Measurements from ENCODE around the gene FBXO34. TPM values are rescaled to one million over a fixed set of nuclear protein-coding genes. Genes with fewer than 3 reads are reported as not detected.
"Not testable (repeated sequence)": the region's sequence is repeated elsewhere in the genome, so short reads cannot be mapped to it uniquely, and the experiment has no call there.

FBXO34 gene
- polyA plus RNA-seq, 3 donors from 2014 or later, result 25.0 to 38.2 (median 38.1) TPM

- H3K27me3 Mint-ChIP-seq (ENCODE audit: low read depth in 3 of 3), result peaks cover 0 to 5% (median 4%) of the 10 kb centered on the region in 3 donors
- peaks cover 41 to 74% of the 10 kb centered on the region in 2 donors for H3K4me1 Mint-ChIP-seq
- peaks cover 0 to 5% (median 5%) of the 10 kb centered on the region in 3 donors for H3K36me3 Mint-ChIP-seq
- no peak overlapping the region for H3K4me3 Mint-ChIP-seq
- DNase-seq, result no peak
- no peaks in the 10 kb centered on the region for H3K9me3 Mint-ChIP-seq
- peak overlapping the region; percentile 10 to 73 (median 43) for H3K27ac Mint-ChIP-seq
These were observed 56.0 kb downstream of the FBXO34 start for GRCh38 chr14:55327179-55327578.

GRCh38 chr14:55328317-55328716, 57.1 kb downstream of the FBXO34 start:
- Mint-ChIP-seq H3K4me1 (peaks cover 52 to 84% of the 10 kb centered on the region in 2 donors), H3K36me3 (peaks cover 0 to 5% (median 5%) of the 10 kb centered on the region in 3 donors), H3K4me3 (no peak overlapping the region), H3K27ac (peak overlapping the region in 3 of 6 donors; percentile 8 to 51 (median 13)), H3K27me3 (ENCODE audit: low read depth in 3 of 3) (peaks cover 0 to 6% (median 4%) of the 10 kb centered on the region in 3 donors), H3K9me3 (no peaks in the 10 kb centered on the region)
- no peak for DNase-seq

DNA sequence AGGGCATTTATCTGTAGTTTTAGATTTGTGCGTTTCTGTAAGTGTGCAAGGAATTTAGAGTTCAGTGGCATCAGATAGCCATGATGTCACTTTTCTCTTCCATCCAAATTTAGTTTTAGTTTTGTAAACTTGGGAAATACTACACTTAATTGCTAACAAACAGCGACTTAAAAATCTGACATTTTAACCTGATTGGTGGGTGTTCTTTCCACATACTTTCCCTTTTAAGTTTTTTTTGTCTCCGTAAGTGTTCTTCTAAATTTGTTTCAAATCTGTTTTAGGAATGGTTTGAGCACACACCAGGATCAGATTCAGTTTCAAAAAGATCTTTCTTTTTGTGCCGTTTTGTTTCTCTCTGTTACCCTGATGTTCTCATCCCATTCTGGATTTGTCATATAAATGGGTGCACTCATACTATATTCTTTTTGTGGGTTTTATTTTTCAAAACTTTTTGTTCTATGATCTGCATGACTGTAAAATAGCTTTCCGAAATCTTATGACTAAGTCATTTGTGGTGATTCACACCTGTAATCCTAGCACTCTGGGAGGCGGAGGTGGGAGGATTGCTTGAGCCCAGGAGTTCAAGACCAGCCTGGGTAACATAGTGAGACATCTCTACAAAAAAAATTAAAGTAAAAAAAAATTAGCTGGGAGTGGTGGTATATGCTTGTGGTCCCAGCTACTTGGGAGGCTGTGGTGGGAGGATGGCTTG, 58.9 kb downstream of the FBXO34 start:
- no peaks in the 10 kb centered on the region for H3K36me3 Mint-ChIP-seq
- no peaks in the 10 kb centered on the region for H3K9me3 Mint-ChIP-seq
- H3K4me1 Mint-ChIP-seq, result peaks cover 63 to 84% of the 10 kb centered on the region in 2 donors
- no peak for DNase-seq
- peaks cover 0 to 4% (median 1%) of the 10 kb centered on the region in 3 donors for H3K27me3 Mint-ChIP-seq (ENCODE audit: low read depth in 3 of 3)
- peak overlapping the region; percentile 14 to 80 (median 69) for H3K27ac Mint-ChIP-seq
- H3K4me3 Mint-ChIP-seq, result no peak overlapping the region

DNA sequence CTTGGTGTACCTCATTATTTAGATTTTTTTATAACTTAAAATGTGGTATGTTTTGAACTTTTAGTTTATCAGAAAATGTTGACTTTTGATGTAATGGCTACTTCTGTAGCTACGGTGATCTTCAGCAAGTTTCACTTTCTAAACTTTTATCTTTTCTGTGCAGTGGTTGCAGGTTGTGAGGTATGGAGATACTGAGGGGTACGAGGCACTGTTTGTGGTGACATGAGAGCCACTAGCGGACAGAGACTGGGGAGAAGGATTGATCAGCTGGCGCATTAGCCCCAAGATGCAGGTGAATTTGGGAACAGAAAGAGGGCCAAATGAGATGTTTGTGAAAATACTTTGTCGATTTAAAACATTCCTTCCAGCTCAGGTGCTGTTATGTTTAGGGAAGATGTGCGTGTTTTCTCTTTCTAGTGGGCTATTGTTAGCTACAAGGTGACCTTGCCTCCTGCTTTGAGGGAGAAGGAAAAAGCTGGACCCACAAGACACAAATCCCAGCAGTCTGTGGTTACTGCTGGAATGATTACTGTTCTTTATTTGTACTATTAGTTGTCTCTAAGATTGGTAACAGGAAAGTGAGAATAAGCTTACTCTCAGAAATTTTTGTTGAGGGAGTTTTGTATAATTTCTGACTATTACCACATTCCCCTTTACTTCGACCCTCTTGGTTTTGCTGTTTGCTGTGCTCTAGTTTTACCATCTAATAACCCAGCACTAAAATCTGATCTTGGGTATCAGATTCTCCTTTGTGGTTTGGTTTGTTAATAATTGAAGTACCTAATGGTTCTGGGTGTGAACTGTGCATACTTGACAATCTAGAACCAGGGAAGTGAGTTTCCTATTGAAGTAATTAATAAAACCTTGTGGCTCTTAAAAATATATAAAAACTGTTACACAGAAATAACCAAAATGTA, 61.7 kb downstream of the FBXO34 start:
- DNase-seq, result peak; percentile 47 to 58 (median 53)
- Mint-ChIP-seq H3K27me3 (ENCODE audit: low read depth in 3 of 3) (peaks cover 4 to 17% (median 6%) of the 10 kb centered on the region in 3 donors), H3K4me3 (peak overlapping the region; percentile 81 to 90 (median 88)), H3K4me1 (peaks cover 69 to 88% of the 10 kb centered on the region in 2 donors), H3K9me3 (no peaks in the 10 kb centered on the region), H3K36me3 (no peaks in the 10 kb centered on the region), H3K27ac (peak overlapping the region; percentile 92 to 96 (median 94))

DNA sequence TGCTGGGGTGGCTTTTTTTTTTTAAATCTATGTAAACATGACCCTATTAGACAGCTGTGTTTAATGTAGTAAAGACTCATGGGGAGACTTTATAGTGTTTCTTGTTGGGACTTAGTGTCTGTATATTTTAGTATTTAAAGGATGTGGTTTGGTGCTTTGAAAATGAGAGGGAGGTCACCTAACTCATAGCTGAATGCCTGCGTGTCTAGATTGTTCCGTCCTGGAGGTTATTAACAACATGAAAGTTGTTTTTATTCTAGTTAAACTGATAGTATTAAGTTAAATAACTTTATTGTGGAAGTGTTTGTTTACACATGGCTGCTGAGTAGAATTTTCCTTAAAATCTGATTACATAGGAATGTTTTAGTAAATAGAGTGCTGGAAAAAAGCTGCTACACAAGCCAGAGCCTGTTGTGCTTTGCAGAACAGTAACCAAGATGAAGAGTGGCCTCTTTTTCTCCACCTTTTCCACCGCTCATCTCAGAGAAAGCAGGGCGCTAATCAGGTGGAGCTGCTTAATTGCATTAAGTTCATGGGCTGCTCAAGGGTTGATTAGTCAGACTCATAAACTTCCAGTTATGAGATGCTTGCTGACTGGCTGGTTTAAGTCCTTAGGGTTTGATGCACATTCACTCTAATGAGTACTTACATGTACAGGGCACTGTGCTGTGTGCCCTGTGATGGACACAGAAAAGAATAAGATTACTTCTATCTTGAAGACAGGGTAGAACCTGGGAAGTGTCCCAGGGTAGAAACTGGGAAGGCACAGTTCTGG, 62.7 kb downstream of the FBXO34 start:
- Mint-ChIP-seq H3K4me3 (peak overlapping the region; percentile 81 to 90 (median 88)), H3K4me1 (peaks cover 74 to 94% of the 10 kb centered on the region in 2 donors), H3K27me3 (ENCODE audit: low read depth in 3 of 3) (peaks cover 6 to 21% (median 9%) of the 10 kb centered on the region in 3 donors), H3K9me3 (no peaks in the 10 kb centered on the region), H3K36me3 (no peaks in the 10 kb centered on the region), H3K27ac (peak overlapping the region; percentile 92 to 96 (median 94))
- DNase-seq, result peak; percentile 38 to 46 (median 38)

GRCh38 chr14:55336162-55336561, 64.9 kb downstream of the FBXO34 start:
- H3K27ac Mint-ChIP-seq, result peak overlapping the region; percentile 95 to 97 (median 96)
- H3K36me3 Mint-ChIP-seq, result no peaks in the 10 kb centered on the region
- no peak for DNase-seq
- H3K4me1 Mint-ChIP-seq, result peaks cover 82 to 97% of the 10 kb centered on the region in 2 donors
- H3K9me3 Mint-ChIP-seq, result no peaks in the 10 kb centered on the region
- H3K27me3 Mint-ChIP-seq (ENCODE audit: low read depth in 3 of 3), result peaks cover 5 to 21% (median 10%) of the 10 kb centered on the region in 3 donors
- H3K4me3 Mint-ChIP-seq, result peak overlapping the region; percentile 56 to 76 (median 57)

DNA sequence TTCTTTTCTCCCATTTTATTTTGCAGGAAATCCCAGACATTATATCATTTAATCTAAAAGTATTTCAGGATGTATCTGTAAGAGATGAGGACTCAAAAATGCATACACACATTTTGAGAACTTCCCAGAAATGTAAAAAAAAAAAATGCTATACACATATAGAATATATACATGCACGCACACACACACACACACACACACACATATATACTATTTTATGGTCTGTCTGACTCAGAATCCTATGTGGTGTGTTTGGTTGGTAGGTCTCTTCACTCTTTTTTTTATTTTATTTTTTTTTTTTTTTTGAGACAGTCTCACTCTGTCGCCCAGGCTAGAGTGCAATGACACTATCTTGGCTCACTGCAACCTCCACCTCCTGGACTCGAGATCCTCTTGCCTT, 65.5 kb downstream of the FBXO34 start:
- DNase-seq, result peak; percentile 36 to 47 (median 41)
- Mint-ChIP-seq H3K9me3 (no peaks in the 10 kb centered on the region), H3K4me3 (peak overlapping the region; percentile 56 to 76 (median 73)), H3K4me1 (peaks cover 86 to 100% of the 10 kb centered on the region in 2 donors), H3K36me3 (no peaks in the 10 kb centered on the region), H3K27me3 (ENCODE audit: low read depth in 3 of 3) (peaks cover 5 to 22% (median 10%) of the 10 kb centered on the region in 3 donors), H3K27ac (peak overlapping the region; percentile 95 to 97 (median 96))

GRCh38 chr14:55339770-55340169, 68.5 kb downstream of the FBXO34 start:
- Mint-ChIP-seq H3K27me3 (ENCODE audit: low read depth in 3 of 3) (peaks cover 5 to 20% (median 10%) of the 10 kb centered on the region in 3 donors), H3K9me3 (no peaks in the 10 kb centered on the region), H3K4me1 (peaks cover 73 to 94% of the 10 kb centered on the region in 2 donors), H3K36me3 (no peaks in the 10 kb centered on the region), H3K27ac (peak overlapping the region; percentile 85 to 96 (median 92)), H3K4me3 (peak overlapping the region in 2 of 5 donors; percentile 7 to 21)
- DNase-seq, result no peak

DNA sequence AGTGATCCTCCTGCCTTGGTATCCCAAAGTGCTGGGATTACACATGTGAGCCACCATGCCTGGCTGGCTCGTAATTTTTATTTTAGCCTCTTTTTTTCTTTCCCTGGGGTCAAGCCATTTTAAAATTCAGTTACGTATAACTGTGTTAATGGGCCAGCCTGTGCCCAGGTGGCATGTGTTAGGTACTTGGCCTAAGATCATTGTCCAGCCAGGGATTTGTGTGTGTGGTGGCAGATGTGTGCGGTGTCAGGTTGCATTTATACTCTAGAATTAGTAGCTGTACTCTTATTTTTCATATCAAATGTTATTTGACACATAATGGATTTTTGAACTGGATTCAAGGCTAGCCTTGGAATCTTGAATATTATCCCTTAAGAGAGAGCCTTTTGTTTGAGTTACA, 69.3 kb downstream of the FBXO34 start:
- peak overlapping the region in 1 of 5 donors; percentile 23 for H3K4me3 Mint-ChIP-seq
- peaks cover 5 to 18% (median 10%) of the 10 kb centered on the region in 3 donors for H3K27me3 Mint-ChIP-seq (ENCODE audit: low read depth in 3 of 3)
- H3K4me1 Mint-ChIP-seq, result peaks cover 72 to 94% of the 10 kb centered on the region in 2 donors
- no peaks in the 10 kb centered on the region for H3K36me3 Mint-ChIP-seq
- H3K9me3 Mint-ChIP-seq, result no peaks in the 10 kb centered on the region
- no peak for DNase-seq
- H3K27ac Mint-ChIP-seq, result peak overlapping the region; percentile 55 to 96 (median 74)

- H3K36me3 Mint-ChIP-seq, result no peaks in the 10 kb centered on the region
- H3K27ac Mint-ChIP-seq, result peak overlapping the region in 5 of 6 donors; percentile 17 to 46 (median 45)
- DNase-seq, result no peak
- no peak overlapping the region for H3K4me3 Mint-ChIP-seq
- peaks cover 5 to 12% (median 10%) of the 10 kb centered on the region in 3 donors for H3K27me3 Mint-ChIP-seq (ENCODE audit: low read depth in 3 of 3)
- no peaks in the 10 kb centered on the region for H3K9me3 Mint-ChIP-seq
- peaks cover 72 to 94% of the 10 kb centered on the region in 2 donors for H3K4me1 Mint-ChIP-seq
These were observed 70.6 kb downstream of the FBXO34 start for GRCh38 chr14:55341781-55342180.

GRCh38 chr14:55344582-55345163, 73.5 kb downstream of the FBXO34 start:
- peaks cover 57 to 92% of the 10 kb centered on the region in 2 donors for H3K4me1 Mint-ChIP-seq
- not testable (repeated sequence) for DNase-seq; H3K36me3 Mint-ChIP-seq; H3K9me3 Mint-ChIP-seq; H3K4me3 Mint-ChIP-seq; H3K27me3 Mint-ChIP-seq (ENCODE audit: low read depth in 3 of 3)
- peak overlapping the region in 3 of 6 donors; percentile 47 to 86 (median 63) for H3K27ac Mint-ChIP-seq

DNA sequence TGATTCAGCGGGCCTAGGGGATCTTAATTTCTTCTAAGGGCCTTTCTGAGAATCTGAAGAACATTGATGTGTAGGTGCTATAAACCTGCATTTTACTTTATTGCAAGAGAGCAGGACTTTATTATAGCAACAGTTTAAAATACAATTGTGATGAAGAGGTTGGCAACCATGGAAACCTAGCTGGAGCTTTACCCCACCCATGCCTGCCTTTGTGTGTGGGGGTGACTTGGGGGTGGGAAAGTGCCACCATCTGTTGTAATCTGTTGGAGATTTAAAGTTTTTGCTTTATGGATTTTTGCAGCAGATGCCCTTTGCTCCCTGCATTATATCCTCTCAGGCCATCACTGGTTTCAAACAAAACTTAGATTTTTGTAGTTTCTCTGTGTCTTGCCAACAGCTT, 75.8 kb downstream of the FBXO34 start:
- H3K9me3 Mint-ChIP-seq, result no peaks in the 10 kb centered on the region
- peak overlapping the region in 1 of 6 donors; percentile 12 for H3K27ac Mint-ChIP-seq
- DNase-seq, result no peak
- peaks cover 0 to 17% (median 6%) of the 10 kb centered on the region in 3 donors for H3K36me3 Mint-ChIP-seq
- H3K27me3 Mint-ChIP-seq (ENCODE audit: low read depth in 3 of 3), result no peaks in the 10 kb centered on the region
- peaks cover 40 to 85% of the 10 kb centered on the region in 2 donors for H3K4me1 Mint-ChIP-seq
- no peak overlapping the region for H3K4me3 Mint-ChIP-seq
